ENCODE data around the gene LRRC59.

Gene LRRC59

GRCh38 chr17:50353600-50354195 lies 43.6 kb downstream of the LRRC59 start:
- TF ChIP-seq CTCF (IDR thresholded peaks at IDR 0.05): no peak

- TF ChIP-seq CTCF (IDR thresholded peaks at IDR 0.05): no peak
Observed at GRCh38 chr17:50352693-50353599, 44.4 kb downstream of the LRRC59 start.

- TF ChIP-seq CTCF (IDR thresholded peaks at IDR 0.05): no peak
Observed at GRCh38 chr17:50352072-50352692, 45.1 kb downstream of the LRRC59 start.

GRCh38 chr17:50350733-50351132 lies 46.6 kb downstream of the LRRC59 start:
- TF ChIP-seq CTCF (IDR thresholded peaks at IDR 0.05): no peak

GRCh38 chr17:50349243-50349600 lies 48.1 kb downstream of the LRRC59 start:
- no peak for TF ChIP-seq CTCF (IDR thresholded peaks at IDR 0.05)

GRCh38 chr17:50348522-50349242 lies 48.6 kb downstream of the LRRC59 start:
- no peak for TF ChIP-seq CTCF (IDR thresholded peaks at IDR 0.05)

- no peak for TF ChIP-seq CTCF (IDR thresholded peaks at IDR 0.05)
Observed at GRCh38 chr17:50347894-50348291, 49.4 kb downstream of the LRRC59 start.

Data from LNCAP (cell line).